ENCODE results near the gene RAB11FIP3. TPM values are rescaled to one million over a fixed set of nuclear protein-coding genes. Genes with fewer than 3 reads are reported as not detected.
"Not testable (repeated sequence)": the region's sequence is repeated elsewhere in the genome, so short reads cannot be mapped to it uniquely, and the experiment has no call there.

RAB11FIP3 gene
- total RNA-seq, 2 experiments from 2014 or later, result 25.9 to 32.1 TPM

DNA sequence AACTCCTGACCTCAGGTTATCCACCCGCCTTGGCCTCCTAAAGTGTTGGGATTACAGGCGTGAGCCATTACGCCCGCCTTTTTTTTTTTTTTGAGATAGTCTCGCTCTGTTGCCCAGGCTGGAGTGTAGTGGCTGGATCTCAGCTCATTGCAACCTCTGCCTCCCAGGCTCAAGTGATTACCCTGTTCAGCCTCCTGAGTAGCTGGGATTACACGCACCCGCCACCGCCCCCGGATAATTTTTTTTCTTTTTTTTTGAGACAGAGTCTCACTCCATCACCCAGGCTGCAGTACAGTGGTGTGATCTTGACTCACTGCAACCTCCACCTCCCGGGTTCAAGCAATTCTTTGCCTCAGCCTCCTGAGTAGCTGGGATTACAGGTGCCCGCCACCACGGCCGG is 3.3 kb upstream of the RAB11FIP3 start:
- H3K4me3 Mint-ChIP-seq; H3K36me3 Mint-ChIP-seq; H3K9me3 Mint-ChIP-seq (ENCODE audit: low read depth); CTCF ChIA-PET; ATAC-seq; H3K27ac Mint-ChIP-seq; DNase-seq: not testable (repeated sequence)
- peaks cover 11% of the 10 kb centered on the region for H3K27me3 Mint-ChIP-seq
- H3K4me1 Mint-ChIP-seq, result peaks cover 14% of the 10 kb centered on the region

DNA sequence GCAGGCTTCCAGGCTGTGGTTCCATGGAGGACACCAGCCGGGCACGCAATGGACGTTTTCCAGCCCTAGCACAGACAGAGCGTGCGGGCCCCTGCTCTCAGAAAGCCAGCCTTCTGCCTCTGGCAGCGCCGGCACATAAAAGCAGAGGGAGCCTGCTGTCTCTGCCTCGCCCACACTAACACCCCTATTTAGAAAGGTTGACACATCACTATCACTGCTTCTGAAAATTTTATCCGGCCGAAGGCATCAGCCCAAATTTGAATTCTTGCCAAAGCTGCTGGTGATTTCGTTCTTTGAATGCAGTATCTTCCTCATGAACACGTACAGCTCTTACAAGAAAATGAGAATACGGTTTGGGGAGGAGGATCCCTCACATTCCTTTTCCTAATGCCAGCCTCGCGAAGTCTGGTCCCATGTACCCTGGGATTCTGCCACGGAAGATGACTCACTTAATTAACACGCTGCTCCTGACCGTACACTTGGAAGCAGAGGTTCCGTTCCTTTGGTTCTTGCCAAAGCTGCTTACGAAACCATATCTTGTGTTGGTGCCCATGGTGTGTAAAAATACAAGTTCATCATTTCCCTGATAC is 1.3 kb upstream of the RAB11FIP3 start:
- Mint-ChIP-seq H3K27ac (no peak overlapping the region), H3K36me3 (peaks cover 11% of the 10 kb centered on the region), H3K4me3 (peak overlapping the region; percentile 74), H3K4me1 (peaks cover 25% of the 10 kb centered on the region), H3K9me3 (ENCODE audit: low read depth) (no peaks in the 10 kb centered on the region), H3K27me3 (peaks cover 11% of the 10 kb centered on the region)
- ATAC-seq (no peak), DNase-seq (no peak)
- CTCF ChIA-PET, result interaction anchor here (0.9 to 1.8 kb wide), 3 partner anchors 23 to 327 kb away, joined by 3 to 7 read pairs (median 4); partner anchors contain the start of genes ANTKMT and DECR2

DNA sequence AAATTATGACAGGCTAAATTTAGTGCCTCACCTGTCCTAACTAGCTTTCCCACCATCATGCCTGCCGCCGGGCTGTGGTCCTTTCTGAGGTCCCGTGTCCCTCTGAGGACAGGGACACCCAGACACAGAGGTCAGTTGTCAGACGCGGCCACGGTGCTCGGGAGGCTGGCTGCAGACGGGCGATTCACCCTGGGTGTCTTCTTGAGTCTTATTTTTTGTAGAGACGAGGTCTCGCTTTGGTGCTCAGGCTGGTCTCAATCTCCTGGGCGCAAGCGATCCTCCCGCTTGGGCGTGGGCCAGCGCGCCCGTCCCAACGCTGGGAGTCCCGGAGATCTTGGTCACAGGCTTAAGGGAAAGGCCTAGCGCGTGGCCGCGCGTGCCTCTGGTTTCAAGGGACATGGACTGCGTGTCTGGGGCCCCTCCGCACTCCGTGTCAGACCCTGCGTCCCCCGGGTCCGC is 797 bp upstream of the RAB11FIP3 start:
- ATAC-seq (no peak), DNase-seq (no peak)
- no peaks in the 10 kb centered on the region for H3K9me3 Mint-ChIP-seq (ENCODE audit: low read depth)
- no peak overlapping the region for H3K27ac Mint-ChIP-seq
- H3K36me3 Mint-ChIP-seq, result peaks cover 11% of the 10 kb centered on the region
- peak overlapping the region; percentile 74 for H3K4me3 Mint-ChIP-seq
- H3K4me1 Mint-ChIP-seq, result peaks cover 25% of the 10 kb centered on the region
- CTCF ChIA-PET, result interaction anchor here (1.0 to 1.8 kb wide), 3 partner anchors 23 to 328 kb away, joined by 3 to 7 read pairs (median 4); partner anchors contain the start of gene DECR2
- peaks cover 11% of the 10 kb centered on the region for H3K27me3 Mint-ChIP-seq

DNA sequence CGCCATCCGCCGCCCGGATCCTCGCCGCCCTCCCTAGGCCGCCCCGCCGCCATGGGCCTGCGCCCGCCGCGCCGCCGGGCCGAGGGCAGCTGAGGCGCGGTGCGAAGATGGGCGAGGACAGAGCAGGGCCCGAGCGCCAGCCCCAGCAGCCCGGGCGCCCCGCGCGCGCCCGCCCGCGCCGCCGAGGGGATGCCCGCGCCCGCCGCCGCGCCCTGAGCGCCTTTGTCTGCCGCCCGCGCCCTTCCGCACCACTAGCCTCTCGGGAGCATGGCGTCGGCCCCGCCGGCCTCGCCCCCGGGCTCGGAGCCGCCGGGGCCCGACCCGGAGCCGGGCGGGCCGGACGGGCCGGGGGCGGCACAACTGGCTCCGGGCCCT is 278 bp downstream of the RAB11FIP3 start:
- no peak for DNase-seq
- no peak overlapping the region for H3K27ac Mint-ChIP-seq

DNA sequence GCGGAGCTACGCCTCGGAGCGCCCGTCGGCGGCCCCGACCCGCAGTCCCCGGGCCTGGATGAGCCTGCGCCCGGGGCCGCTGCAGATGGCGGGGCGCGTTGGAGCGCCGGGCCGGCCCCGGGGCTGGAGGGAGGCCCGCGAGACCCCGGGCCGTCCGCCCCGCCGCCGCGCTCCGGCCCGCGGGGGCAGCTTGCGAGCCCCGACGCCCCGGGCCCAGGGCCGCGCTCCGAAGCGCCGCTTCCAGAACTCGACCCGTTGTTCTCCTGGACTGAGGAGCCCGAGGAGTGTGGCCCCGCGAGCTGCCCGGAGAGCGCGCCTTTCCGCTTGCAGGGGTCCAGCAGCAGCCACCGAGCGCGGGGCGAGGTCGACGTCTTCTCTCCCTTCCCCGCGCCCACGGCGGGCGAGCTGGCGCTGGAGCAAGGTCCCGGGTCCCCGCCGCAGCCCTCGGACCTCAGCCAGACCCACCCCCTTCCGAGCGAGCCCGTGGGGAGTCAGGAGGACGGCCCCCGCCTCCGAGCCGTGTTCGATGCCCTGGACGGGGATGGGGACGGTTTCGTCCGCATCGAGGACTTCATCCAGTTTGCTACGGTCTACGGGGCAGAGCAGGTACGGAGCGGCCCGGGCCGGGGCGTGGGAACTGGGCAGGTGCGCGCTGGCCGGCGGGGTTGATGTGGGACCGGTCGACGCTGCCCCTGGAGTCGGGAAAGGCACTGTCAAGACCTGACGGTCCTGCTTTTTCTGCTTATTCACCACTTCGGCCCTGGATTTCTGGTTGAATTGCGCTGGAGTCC is 861 bp downstream of the RAB11FIP3 start:
- H3K27ac Mint-ChIP-seq, result no peak overlapping the region
- CTCF ChIA-PET, result interaction anchor here (1.1 kb wide), 1 partner anchor 75 kb away, joined by 4 read pairs; no protein-coding TSS in a partner anchor
- H3K4me1 Mint-ChIP-seq, result peaks cover 27% of the 10 kb centered on the region
- peaks cover 11% of the 10 kb centered on the region for H3K27me3 Mint-ChIP-seq
- DNase-seq, result no peak
- H3K36me3 Mint-ChIP-seq, result peaks cover 11% of the 10 kb centered on the region
- peak; percentile 24 for ATAC-seq
- peak overlapping the region; percentile 72 for H3K4me3 Mint-ChIP-seq
- H3K9me3 Mint-ChIP-seq (ENCODE audit: low read depth), result no peaks in the 10 kb centered on the region

More for the DNA sequence above, 278 bp downstream of the RAB11FIP3 start:
- H3K27me3 Mint-ChIP-seq, result peaks cover 11% of the 10 kb centered on the region
- CTCF ChIA-PET, result interaction anchor here (1.0 to 1.8 kb wide), 4 partner anchors 24 to 329 kb away, joined by 3 to 7 read pairs (median 4); partner anchors contain the start of gene DECR2
- H3K4me3 Mint-ChIP-seq, result peak overlapping the region; percentile 74
- H3K9me3 Mint-ChIP-seq (ENCODE audit: low read depth), result no peaks in the 10 kb centered on the region
- peaks cover 11% of the 10 kb centered on the region for H3K36me3 Mint-ChIP-seq
- ATAC-seq, result peak; percentile 71
- peaks cover 25% of the 10 kb centered on the region for H3K4me1 Mint-ChIP-seq

DNA sequence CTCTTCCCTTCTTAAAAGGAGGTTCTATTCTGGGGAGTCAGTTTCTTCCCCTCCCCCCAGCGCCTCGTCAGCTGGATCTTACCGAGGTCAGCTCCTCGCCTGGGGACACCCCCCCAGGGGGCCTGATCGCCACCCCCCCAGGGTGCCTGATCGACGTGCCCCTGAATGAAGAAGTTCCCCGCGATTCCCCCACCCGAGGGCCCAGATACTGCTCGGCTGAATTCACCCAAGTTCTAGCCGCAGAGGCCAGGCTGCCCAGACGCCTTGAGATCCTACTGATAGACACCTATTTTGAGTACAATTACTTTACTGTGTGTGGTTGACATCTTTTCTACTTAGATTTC is 1.4 kb downstream of the RAB11FIP3 start:
- peaks cover 11% of the 10 kb centered on the region for H3K36me3 Mint-ChIP-seq
- H3K9me3 Mint-ChIP-seq (ENCODE audit: low read depth), result no peaks in the 10 kb centered on the region
- ATAC-seq, result no peak
- CTCF ChIA-PET, result no interaction called here
- no peak for DNase-seq
- H3K4me1 Mint-ChIP-seq, result peaks cover 27% of the 10 kb centered on the region
- H3K27ac Mint-ChIP-seq, result no peak overlapping the region
- peak overlapping the region; percentile 72 for H3K4me3 Mint-ChIP-seq
- peaks cover 11% of the 10 kb centered on the region for H3K27me3 Mint-ChIP-seq

DNA sequence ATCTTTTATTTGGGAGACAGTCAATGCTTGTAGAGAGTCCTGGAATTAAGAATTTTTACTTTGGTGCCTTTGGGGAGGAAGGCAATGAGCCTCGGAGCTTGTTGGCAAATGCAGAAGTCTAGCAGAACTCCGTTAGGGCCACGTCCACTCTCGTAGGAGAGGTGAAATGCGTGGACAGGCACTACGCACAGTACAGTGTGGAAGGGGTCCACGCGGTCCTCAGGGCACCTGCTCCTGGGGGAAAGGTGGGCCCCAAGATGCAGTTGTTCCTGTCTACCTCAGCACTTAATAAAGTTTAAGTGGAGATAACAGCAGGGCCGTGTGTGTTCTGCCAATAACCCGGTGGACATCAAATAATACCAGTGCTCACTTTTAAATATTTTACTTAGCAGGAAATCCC is 1.8 kb downstream of the RAB11FIP3 start:
- CTCF ChIA-PET, result no interaction called here
- no peak overlapping the region for H3K27ac Mint-ChIP-seq
- ATAC-seq (no peak), DNase-seq (no peak)
- no peaks in the 10 kb centered on the region for H3K9me3 Mint-ChIP-seq (ENCODE audit: low read depth)
- peaks cover 11% of the 10 kb centered on the region for H3K36me3 Mint-ChIP-seq
- H3K4me1 Mint-ChIP-seq, result peaks cover 27% of the 10 kb centered on the region
- peaks cover 11% of the 10 kb centered on the region for H3K27me3 Mint-ChIP-seq
- H3K4me3 Mint-ChIP-seq, result peak overlapping the region; percentile 72

DNA sequence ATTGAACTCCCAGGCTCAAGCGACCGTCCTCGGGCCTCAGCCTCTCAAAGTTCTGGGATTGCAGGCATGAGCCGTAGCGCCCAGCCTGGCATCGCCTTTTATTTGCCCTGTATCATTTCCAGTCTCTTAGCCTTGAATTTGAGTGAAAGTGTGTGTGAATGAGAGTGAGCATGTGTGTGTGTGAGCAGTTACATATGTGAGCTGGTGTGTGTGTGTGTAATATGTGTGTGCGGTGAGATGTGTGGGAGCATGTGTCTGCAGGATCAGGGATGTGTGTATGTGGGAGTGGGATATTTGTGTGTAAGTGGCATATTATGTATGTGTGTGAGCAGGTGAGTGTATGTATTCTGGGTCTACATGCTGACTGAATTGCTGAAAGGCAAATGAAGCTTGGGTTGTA is 5.5 kb downstream of the RAB11FIP3 start:
- CTCF ChIA-PET, result no interaction called here
- no peak overlapping the region for H3K4me3 Mint-ChIP-seq

DNA sequence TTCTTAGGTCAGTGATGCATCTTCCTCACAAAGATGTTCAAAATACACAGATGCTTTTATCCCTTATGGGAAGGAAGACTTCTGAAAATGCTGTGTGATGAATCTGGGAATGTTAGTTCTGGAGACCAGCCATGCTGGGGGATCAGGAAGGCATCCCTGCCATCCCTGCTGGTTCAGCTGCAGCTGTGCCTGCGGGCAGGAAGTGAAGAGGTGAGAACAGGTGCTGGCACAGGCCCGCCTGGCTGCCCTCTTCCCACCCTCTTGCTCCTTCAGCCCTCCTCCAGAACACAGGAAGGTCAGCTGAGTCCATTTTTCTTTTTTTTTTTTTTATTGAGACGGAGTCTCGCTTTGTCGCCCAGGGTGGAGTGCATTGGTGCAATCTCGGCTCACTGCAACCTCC is 15.2 kb downstream of the RAB11FIP3 start:
- no peaks in the 10 kb centered on the region for H3K9me3 Mint-ChIP-seq (ENCODE audit: low read depth)
- no peak overlapping the region for H3K27ac Mint-ChIP-seq
- H3K27me3 Mint-ChIP-seq, result no peaks in the 10 kb centered on the region
- ATAC-seq, result no peak
- H3K4me3 Mint-ChIP-seq, result no peak overlapping the region
- H3K36me3 Mint-ChIP-seq, result no peaks in the 10 kb centered on the region
- no peaks in the 10 kb centered on the region for H3K4me1 Mint-ChIP-seq
- CTCF ChIA-PET, result no interaction called here
- no peak for DNase-seq

More for the DNA sequence above, 5.5 kb downstream of the RAB11FIP3 start:
- Mint-ChIP-seq H3K4me1 (peaks cover 20% of the 10 kb centered on the region), H3K27ac (no peak overlapping the region), H3K27me3 (no peaks in the 10 kb centered on the region), H3K9me3 (ENCODE audit: low read depth) (no peaks in the 10 kb centered on the region), H3K36me3 (peaks cover 11% of the 10 kb centered on the region)
- DNase-seq (no peak), ATAC-seq (no peak)

DNA sequence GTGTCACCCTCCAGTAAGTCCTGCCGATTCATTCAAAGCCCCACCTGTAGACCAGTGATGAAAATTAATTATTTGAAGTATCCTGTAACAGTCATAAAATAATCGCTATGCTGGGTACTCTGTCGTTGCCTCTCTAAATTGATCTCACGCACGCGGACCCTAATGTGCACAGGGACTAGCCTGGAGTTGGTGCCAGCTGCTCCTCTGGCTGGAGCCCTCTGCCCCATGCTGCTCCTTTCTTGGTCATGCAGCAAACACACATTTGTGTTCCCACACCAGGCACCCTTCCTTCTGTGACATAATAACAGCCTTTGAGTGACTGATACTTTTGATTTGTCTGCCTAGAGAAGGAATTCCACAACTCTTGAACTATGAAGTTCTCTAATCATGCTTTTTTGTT is 16.0 kb downstream of the RAB11FIP3 start:
- Mint-ChIP-seq H3K4me1 (no peaks in the 10 kb centered on the region), H3K27me3 (no peaks in the 10 kb centered on the region), H3K36me3 (no peaks in the 10 kb centered on the region), H3K27ac (no peak overlapping the region), H3K9me3 (ENCODE audit: low read depth) (no peaks in the 10 kb centered on the region), H3K4me3 (no peak overlapping the region)
- no peak for DNase-seq
- CTCF ChIA-PET, result no interaction called here
- ATAC-seq, result no peak

DNA sequence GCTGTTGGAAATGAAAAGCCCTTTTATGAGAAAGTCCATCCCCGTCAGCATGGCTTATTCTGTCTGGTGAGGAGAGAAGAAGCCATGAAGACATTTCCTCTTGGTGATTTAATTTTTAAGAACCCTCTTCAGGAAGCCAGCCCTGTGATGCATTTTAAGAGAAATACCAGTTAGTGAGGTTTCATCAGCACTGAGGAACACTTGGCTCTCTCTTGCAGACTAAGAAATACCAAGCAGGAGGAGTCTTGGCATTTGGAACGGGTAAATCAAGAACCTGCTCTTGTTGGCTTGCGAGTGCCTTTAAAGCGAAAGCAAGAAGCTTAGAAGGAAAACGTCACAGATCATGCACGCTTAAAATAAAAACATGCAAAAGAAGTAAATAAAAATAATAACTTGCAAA is 17.5 kb downstream of the RAB11FIP3 start:
- ATAC-seq, result no peak
- Mint-ChIP-seq H3K27ac (no peak overlapping the region), H3K36me3 (no peaks in the 10 kb centered on the region), H3K27me3 (no peaks in the 10 kb centered on the region), H3K9me3 (ENCODE audit: low read depth) (no peaks in the 10 kb centered on the region), H3K4me1 (no peaks in the 10 kb centered on the region), H3K4me3 (no peak overlapping the region)
- DNase-seq, result no peak
- CTCF ChIA-PET, result no interaction called here

DNA sequence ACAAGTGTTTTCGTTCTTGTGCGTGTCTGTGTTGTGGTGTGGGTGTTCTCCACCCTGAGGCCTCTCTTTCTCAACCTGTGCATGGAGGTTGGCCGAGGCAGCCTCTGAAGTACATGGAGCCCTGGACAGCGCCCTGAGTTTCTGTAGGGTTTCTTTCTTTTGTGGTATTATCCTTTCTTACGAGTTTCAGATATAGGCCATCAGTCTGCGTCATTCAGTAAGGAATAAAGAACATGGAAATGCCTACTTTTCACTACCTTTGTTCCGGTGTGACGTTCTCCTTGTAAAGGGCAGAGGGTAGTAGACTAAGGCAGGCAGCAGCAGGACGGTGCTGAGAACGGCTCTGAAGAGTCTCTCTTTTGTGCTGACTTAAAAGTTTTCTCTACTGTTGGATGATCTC is 18.6 kb downstream of the RAB11FIP3 start:
- no peak for ATAC-seq
- H3K9me3 Mint-ChIP-seq (ENCODE audit: low read depth), result no peaks in the 10 kb centered on the region
- H3K36me3 Mint-ChIP-seq, result no peaks in the 10 kb centered on the region
- DNase-seq, result no peak
- CTCF ChIA-PET, result no interaction called here
- no peak overlapping the region for H3K4me3 Mint-ChIP-seq
- H3K27ac Mint-ChIP-seq, result no peak overlapping the region
- H3K4me1 Mint-ChIP-seq, result no peaks in the 10 kb centered on the region
- H3K27me3 Mint-ChIP-seq, result no peaks in the 10 kb centered on the region

DNA sequence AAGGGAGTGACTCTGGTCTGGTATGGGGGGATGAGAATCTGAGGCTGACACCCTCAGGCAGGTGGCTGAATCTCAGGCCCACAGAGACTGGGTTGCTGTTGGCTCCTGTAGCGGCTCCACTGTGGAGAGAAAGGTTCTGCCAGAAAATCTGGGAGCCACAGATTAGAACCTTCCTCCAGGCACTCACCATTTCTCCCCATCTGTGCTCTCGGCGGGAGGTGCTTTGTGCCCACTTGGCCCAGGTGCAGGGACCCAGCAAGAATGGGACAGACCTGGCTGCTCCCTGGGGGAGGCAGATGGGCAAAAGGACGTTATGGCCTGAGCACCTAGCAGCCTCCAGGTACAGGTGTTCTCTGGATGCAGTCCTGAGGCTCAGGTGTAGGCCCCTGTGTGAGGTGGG is 20.1 kb downstream of the RAB11FIP3 start:
- ATAC-seq (no peak), DNase-seq (no peak)
- Mint-ChIP-seq H3K27ac (no peak overlapping the region), H3K4me1 (no peaks in the 10 kb centered on the region), H3K4me3 (no peak overlapping the region), H3K9me3 (ENCODE audit: low read depth) (no peaks in the 10 kb centered on the region), H3K36me3 (no peaks in the 10 kb centered on the region), H3K27me3 (no peaks in the 10 kb centered on the region)
- CTCF ChIA-PET, result no interaction called here

DNA sequence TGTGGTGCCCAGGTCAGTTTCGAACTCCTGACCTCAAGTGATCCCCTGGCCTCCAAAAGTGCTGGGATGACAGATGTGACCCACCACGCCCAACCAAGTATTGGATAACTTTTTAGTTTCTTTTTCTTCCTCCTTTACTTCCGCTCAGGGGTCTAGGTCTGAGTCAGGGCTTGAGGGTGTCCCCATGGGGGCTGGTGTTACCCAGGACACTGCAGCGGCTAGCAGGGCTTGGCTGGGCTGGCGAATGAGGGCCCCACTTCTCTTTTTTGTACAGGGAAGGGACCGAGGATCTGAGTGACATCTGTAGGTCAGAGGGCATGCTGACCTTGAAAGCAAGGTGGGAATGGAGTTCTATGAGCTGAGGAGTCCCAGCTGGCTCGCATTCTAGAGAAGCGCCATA is 24.9 kb downstream of the RAB11FIP3 start:
- H3K27me3 Mint-ChIP-seq, result no peaks in the 10 kb centered on the region
- CTCF ChIA-PET, result no interaction called here
- ATAC-seq, result no peak
- no peak for DNase-seq
- peaks cover 6% of the 10 kb centered on the region for H3K4me1 Mint-ChIP-seq
- H3K4me3 Mint-ChIP-seq, result no peak overlapping the region
- no peaks in the 10 kb centered on the region for H3K9me3 Mint-ChIP-seq (ENCODE audit: low read depth)
- H3K36me3 Mint-ChIP-seq, result no peaks in the 10 kb centered on the region
- no peak overlapping the region for H3K27ac Mint-ChIP-seq
